AG09309 (cell line): Measurements from ENCODE around the gene CYB5D1.

ENCODE experiments used
- DNase-seq: peaks from one replicate; pipeline ENCODE4 v3.0.0-alpha.2; 2010; ENCODE audit warnings: low read depth
- H3K4me3 ChIP-seq: 2 replicates; pipeline ENCODE4 v1.5.1; 2011; ENCODE audit warnings: mild to moderate bottlenecking, low read depth, low read length, moderate library complexity; ENCODE audit not compliant: control insufficient read depth
- TF ChIP-seq, protein P1 (sequence below): IDR thresholded peaks from 2 replicates; pipeline ENCODE4 v1.5.1; 2011; ENCODE audit warnings: mild to moderate bottlenecking, low read depth, low read length, inconsistent platforms; ENCODE audit not compliant: insufficient read depth, control insufficient read depth; ENCODE audit errors: missing control alignments

Gene CYB5D1

DNA sequence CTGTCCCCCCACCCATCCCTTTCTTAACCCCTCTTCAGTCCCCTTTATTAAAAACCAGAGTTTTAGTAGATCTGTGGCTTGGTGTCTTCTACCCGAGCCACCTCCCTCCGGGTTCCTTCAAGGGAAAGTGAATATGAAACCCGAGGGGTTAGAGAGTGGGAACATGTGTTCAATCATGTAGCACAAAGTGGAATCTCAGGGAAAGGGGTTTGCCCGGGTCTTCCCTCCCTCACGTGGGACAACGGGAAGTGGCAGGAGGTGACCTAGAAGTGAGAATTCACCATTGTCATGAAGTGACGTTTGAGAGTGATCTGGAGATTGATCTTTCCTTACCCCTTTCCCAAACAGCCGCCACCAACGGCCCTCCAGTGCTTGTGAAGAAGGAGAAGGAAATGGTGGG lies 53.3 kb downstream of the CYB5D1 start:
- TF ChIP-seq, protein P1, sequence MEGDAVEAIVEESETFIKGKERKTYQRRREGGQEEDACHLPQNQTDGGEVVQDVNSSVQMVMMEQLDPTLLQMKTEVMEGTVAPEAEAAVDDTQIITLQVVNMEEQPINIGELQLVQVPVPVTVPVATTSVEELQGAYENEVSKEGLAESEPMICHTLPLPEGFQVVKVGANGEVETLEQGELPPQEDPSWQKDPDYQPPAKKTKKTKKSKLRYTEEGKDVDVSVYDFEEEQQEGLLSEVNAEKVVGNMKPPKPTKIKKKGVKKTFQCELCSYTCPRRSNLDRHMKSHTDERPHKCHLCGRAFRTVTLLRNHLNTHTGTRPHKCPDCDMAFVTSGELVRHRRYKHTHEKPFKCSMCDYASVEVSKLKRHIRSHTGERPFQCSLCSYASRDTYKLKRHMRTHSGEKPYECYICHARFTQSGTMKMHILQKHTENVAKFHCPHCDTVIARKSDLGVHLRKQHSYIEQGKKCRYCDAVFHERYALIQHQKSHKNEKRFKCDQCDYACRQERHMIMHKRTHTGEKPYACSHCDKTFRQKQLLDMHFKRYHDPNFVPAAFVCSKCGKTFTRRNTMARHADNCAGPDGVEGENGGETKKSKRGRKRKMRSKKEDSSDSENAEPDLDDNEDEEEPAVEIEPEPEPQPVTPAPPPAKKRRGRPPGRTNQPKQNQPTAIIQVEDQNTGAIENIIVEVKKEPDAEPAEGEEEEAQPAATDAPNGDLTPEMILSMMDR = no peak
- DNase-seq = no peak
- H3K4me3 ChIP-seq = no peak overlapping the region
